Frontal cortex (tissue), 4 donors: ENCODE measurements around the gene RECQL. TPM values are rescaled to one million over a fixed set of nuclear protein-coding genes. Genes with fewer than 3 reads are reported as not detected.
"Not testable (repeated sequence)": the region's sequence is repeated elsewhere in the genome, so short reads cannot be mapped to it uniquely, and the experiment has no call there.

Experiments used
- DNase-seq, 2 donors: peaks; one replicate each; pipeline ENCODE4 v3.0.0; 2012; ENCODE audit warnings: low spot score in 2 of 2
- FAIRE-seq: peaks from 2 replicates; lab custom pipeline; 2012; peaks lifted over from hg19 to GRCh38; lab: Jason Lieb, UNC
- total RNA-seq: library from RNA; depleted of rRNA; stranded (reverse); fragments of >200 nt; gene quantifications from one replicate; pipeline ENCODE4 v1.2.3, GENCODE V29; 2014
- donor health status: control.
- donor health status: control.
- donor health status: control.

The RECQL gene
- total RNA-seq, 1 donor from 2014 or later = 33.0 TPM

- DNase-seq = no peak
- FAIRE-seq = no peak
Measured at GRCh38 chr12:21507849-21508248, 6.4 kb upstream of the RECQL start.

- FAIRE-seq (no peak), DNase-seq (no peak)
Measured at GRCh38 chr12:21505888-21506287, 4.5 kb upstream of the RECQL start.

- DNase-seq (no peak), FAIRE-seq (no peak)
Measured at GRCh38 chr12:21502872-21503271, 1.4 kb upstream of the RECQL start.

GRCh38 chr12:21502164-21502496, 695 bp upstream of the RECQL start:
- FAIRE-seq (no peak), DNase-seq (peak in 1 of 2 donors; percentile 16)

GRCh38 chr12:21500786-21501257, 613 bp downstream of the RECQL start:
- no peak for FAIRE-seq
- no peak for DNase-seq

GRCh38 chr12:21499765-21500164, 1.7 kb downstream of the RECQL start:
- no peak for FAIRE-seq
- DNase-seq = no peak

GRCh38 chr12:21485998-21486397, 15.4 kb downstream of the RECQL start:
- FAIRE-seq = no peak
- no peak for DNase-seq

GRCh38 chr12:21483531-21483930, 17.9 kb downstream of the RECQL start:
- FAIRE-seq = no peak
- no peak for DNase-seq

GRCh38 chr12:21478756-21479455, 22.5 kb downstream of the RECQL start:
- FAIRE-seq = no peak
- no peak for DNase-seq

- no peak for DNase-seq
- no peak for FAIRE-seq
Measured at GRCh38 chr12:21476949-21477348, 24.5 kb downstream of the RECQL start.

GRCh38 chr12:21475552-21475951, 25.9 kb downstream of the RECQL start:
- DNase-seq (no peak), FAIRE-seq (no peak)

GRCh38 chr12:21472197-21472823, 29.1 kb downstream of the RECQL start:
- DNase-seq (no peak), FAIRE-seq (no peak)

- FAIRE-seq = no peak
- no peak for DNase-seq
Measured at GRCh38 chr12:21471294-21471693, 30.1 kb downstream of the RECQL start.

GRCh38 chr12:21467334-21467733, 34.1 kb downstream of the RECQL start:
- DNase-seq, FAIRE-seq: not testable (repeated sequence)

GRCh38 chr12:21459474-21459873, 42.0 kb downstream of the RECQL start:
- no peak for FAIRE-seq

GRCh38 chr12:21456291-21456780, 45.1 kb downstream of the RECQL start:
- DNase-seq (no peak), FAIRE-seq (no peak)

More at GRCh38 chr12:21459474-21459873, 42.0 kb downstream of the RECQL start:
- DNase-seq = no peak

GRCh38 chr12:21453312-21453852, 48.1 kb downstream of the RECQL start:
- DNase-seq = no peak
- FAIRE-seq = no peak

- FAIRE-seq (no peak), DNase-seq (no peak)
Measured at GRCh38 chr12:21451529-21451928, 49.9 kb downstream of the RECQL start.

GRCh38 chr12:21444193-21445146, 57.0 kb downstream of the RECQL start:
- FAIRE-seq = no peak
- no peak for DNase-seq

- DNase-seq (no peak), FAIRE-seq (no peak)
Measured at GRCh38 chr12:21439347-21439746, 62.1 kb downstream of the RECQL start.
